ENCODE data around the gene BTBD9. TPM values are rescaled to one million over a fixed set of nuclear protein-coding genes. Genes with fewer than 3 reads are reported as not detected.

Gene BTBD9
- total RNA-seq, 1 experiment from 2014 or later, result 4.7 TPM

- Histone ChIP-seq H3K9me3 (ENCODE audit: low read length) (no peaks in the 10 kb centered on the region), H3K36me3 (ENCODE audit: insufficient read depth, low read length) (no peaks in the 10 kb centered on the region), H4K20me1 (ENCODE audit: insufficient read depth, low read depth, low read length) (0 out of 2 replicates have a peak, but pooled peaks cover 6% of the 10 kb centered on the region), H3K27me3 (ENCODE audit: low read length) (no peaks in the 10 kb centered on the region), H3K27ac (ENCODE audit: low read length) (no peak overlapping the region), H3K4me2 (ENCODE audit: low read depth, low read length, poor library complexity, severe bottlenecking) (no peak overlapping the region), H3K9ac (ENCODE audit: low read length) (no peak overlapping the region), H3K79me2 (ENCODE audit: low read length) (no peaks in the 10 kb centered on the region), H3K9me2 (replicated peaks; ENCODE audit: insufficient read depth, low read length) (no peaks in the 10 kb centered on the region), H2AFZ (ENCODE audit: low read length) (no peak overlapping the region), H3K4me1 (ENCODE audit: low read length) (no peaks in the 10 kb centered on the region), H3K4me3 (ENCODE audit: low read length) (no peak overlapping the region)
- no peak for DNase-seq
Measured at GRCh38 chr6:38572186-38572813, 67.4 kb downstream of the BTBD9 start.

- Histone ChIP-seq H2AFZ (ENCODE audit: low read length) (no peak overlapping the region), H4K20me1 (ENCODE audit: insufficient read depth, low read depth, low read length) (0 out of 2 replicates have a peak, but pooled peaks cover 6% of the 10 kb centered on the region), H3K4me3 (ENCODE audit: low read length) (no peak overlapping the region), H3K36me3 (ENCODE audit: insufficient read depth, low read length) (no peaks in the 10 kb centered on the region), H3K9me2 (replicated peaks; ENCODE audit: insufficient read depth, low read length) (no peaks in the 10 kb centered on the region), H3K27me3 (ENCODE audit: low read length) (no peaks in the 10 kb centered on the region), H3K79me2 (ENCODE audit: low read length) (no peaks in the 10 kb centered on the region), H3K27ac (ENCODE audit: low read length) (no peak overlapping the region), H3K9ac (ENCODE audit: low read length) (no peak overlapping the region), H3K4me2 (ENCODE audit: low read depth, low read length, poor library complexity, severe bottlenecking) (no peak overlapping the region), H3K9me3 (ENCODE audit: low read length) (no peaks in the 10 kb centered on the region), H3K4me1 (ENCODE audit: low read length) (no peaks in the 10 kb centered on the region)
- DNase-seq, result no peak
Measured at GRCh38 chr6:38571721-38572120, 68.0 kb downstream of the BTBD9 start.

GRCh38 chr6:38570750-38571149 lies 69.0 kb downstream of the BTBD9 start:
- Histone ChIP-seq H3K9ac (ENCODE audit: low read length) (no peak overlapping the region), H3K9me2 (replicated peaks; ENCODE audit: insufficient read depth, low read length) (no peaks in the 10 kb centered on the region), H3K79me2 (ENCODE audit: low read length) (no peaks in the 10 kb centered on the region), H3K4me2 (ENCODE audit: low read depth, low read length, poor library complexity, severe bottlenecking) (no peak overlapping the region), H3K4me1 (ENCODE audit: low read length) (no peaks in the 10 kb centered on the region), H4K20me1 (ENCODE audit: insufficient read depth, low read depth, low read length) (0 out of 2 replicates have a peak, but pooled peaks cover 6% of the 10 kb centered on the region), H3K36me3 (ENCODE audit: insufficient read depth, low read length) (no peaks in the 10 kb centered on the region), H3K27me3 (ENCODE audit: low read length) (no peaks in the 10 kb centered on the region), H3K4me3 (ENCODE audit: low read length) (no peak overlapping the region), H2AFZ (ENCODE audit: low read length) (no peak overlapping the region), H3K9me3 (ENCODE audit: low read length) (no peaks in the 10 kb centered on the region), H3K27ac (ENCODE audit: low read length) (no peak overlapping the region)
- DNase-seq, result peak; percentile 61

- H3K4me1 ChIP-seq (ENCODE audit: low read length), result no peaks in the 10 kb centered on the region
- no peaks in the 10 kb centered on the region for H3K9me3 ChIP-seq (ENCODE audit: low read length)
- no peak overlapping the region for H3K9ac ChIP-seq (ENCODE audit: low read length)
- H3K27ac ChIP-seq (ENCODE audit: low read length), result no peak overlapping the region
- no peaks in the 10 kb centered on the region for H3K79me2 ChIP-seq (ENCODE audit: low read length)
- H3K4me2 ChIP-seq (ENCODE audit: low read depth, low read length, poor library complexity, severe bottlenecking), result no peak overlapping the region
- DNase-seq, result no peak
- no peaks in the 10 kb centered on the region for H3K27me3 ChIP-seq (ENCODE audit: low read length)
- H3K36me3 ChIP-seq (ENCODE audit: insufficient read depth, low read length), result no peaks in the 10 kb centered on the region
- H4K20me1 ChIP-seq (ENCODE audit: insufficient read depth, low read depth, low read length), result 0 out of 2 replicates have a peak, but pooled peaks cover 13% of the 10 kb centered on the region
- H3K4me3 ChIP-seq (ENCODE audit: low read length), result no peak overlapping the region
- no peak overlapping the region for H2AFZ ChIP-seq (ENCODE audit: low read length)
- H3K9me2 ChIP-seq (replicated peaks; ENCODE audit: insufficient read depth, low read length), result no peaks in the 10 kb centered on the region
Measured at GRCh38 chr6:38567436-38567835, 72.3 kb downstream of the BTBD9 start.

DNA sequence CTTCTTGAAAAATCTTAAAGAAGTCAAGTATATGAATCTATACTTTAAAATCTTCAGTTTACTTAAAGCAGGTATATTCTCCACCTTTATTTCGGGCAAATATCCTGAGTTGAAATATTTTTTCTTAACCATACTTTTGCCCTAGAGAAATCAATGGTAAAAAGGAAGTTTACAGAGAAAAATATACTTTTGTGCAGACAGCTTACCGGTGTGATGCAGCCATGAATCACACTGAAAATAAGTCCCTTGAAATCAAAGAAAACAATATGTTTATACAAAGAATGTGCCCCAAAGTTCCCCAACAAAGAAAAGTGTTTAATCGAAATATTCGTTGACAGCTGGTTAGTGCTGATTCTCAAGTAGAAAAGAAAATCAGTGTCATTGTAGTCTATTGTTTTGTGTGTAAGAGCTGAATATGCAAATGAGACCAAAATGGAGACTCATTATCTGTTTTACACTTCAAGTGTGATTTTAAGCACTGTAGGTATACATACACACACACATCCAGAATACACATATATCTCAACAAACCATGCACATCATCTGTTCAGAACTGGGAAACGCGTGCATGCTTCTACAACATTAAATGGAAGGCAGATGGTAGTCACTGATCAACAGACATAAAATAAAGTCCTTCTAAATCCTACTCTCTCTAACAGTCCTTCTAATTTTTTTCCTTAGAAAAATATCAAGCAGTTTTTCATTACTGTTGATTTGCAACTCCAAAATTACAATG lies 73.3 kb downstream of the BTBD9 start:
- Histone ChIP-seq H3K4me2 (ENCODE audit: low read depth, low read length, poor library complexity, severe bottlenecking) (no peak overlapping the region), H2AFZ (ENCODE audit: low read length) (no peak overlapping the region), H3K27ac (ENCODE audit: low read length) (no peak overlapping the region), H3K9ac (ENCODE audit: low read length) (no peak overlapping the region), H3K4me3 (ENCODE audit: low read length) (no peak overlapping the region), H3K36me3 (ENCODE audit: insufficient read depth, low read length) (no peaks in the 10 kb centered on the region), H3K27me3 (ENCODE audit: low read length) (no peaks in the 10 kb centered on the region), H3K9me2 (replicated peaks; ENCODE audit: insufficient read depth, low read length) (no peaks in the 10 kb centered on the region), H3K4me1 (ENCODE audit: low read length) (no peaks in the 10 kb centered on the region), H3K9me3 (ENCODE audit: low read length) (no peaks in the 10 kb centered on the region), H3K79me2 (ENCODE audit: low read length) (no peaks in the 10 kb centered on the region), H4K20me1 (ENCODE audit: insufficient read depth, low read depth, low read length) (0 out of 2 replicates have a peak, but pooled peaks cover 16% of the 10 kb centered on the region)
- no peak for DNase-seq

DNA sequence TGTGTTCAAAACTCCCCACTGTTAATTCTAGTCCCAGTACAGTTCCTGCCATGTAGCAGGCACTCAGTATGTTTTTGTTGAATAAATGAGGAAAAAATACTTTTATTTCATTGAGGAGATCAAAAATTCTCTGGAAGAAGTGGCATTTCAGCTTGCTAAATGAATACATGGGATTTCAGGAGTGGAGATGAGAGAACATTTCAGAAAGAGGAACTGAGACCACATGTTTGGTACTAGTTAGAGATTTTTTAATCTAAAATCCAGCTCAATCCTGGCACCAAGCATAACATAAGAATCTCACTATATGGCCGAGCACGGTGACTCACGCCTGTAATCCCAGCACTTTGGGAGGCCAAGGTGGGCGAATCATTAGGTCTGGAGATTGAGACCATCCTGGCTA lies 75.4 kb downstream of the BTBD9 start:
- H3K9me2 ChIP-seq (replicated peaks; ENCODE audit: insufficient read depth, low read length), result no peaks in the 10 kb centered on the region
- H3K27ac ChIP-seq (ENCODE audit: low read length), result no peak overlapping the region
- H3K4me1 ChIP-seq (ENCODE audit: low read length), result no peaks in the 10 kb centered on the region
- no peaks in the 10 kb centered on the region for H3K36me3 ChIP-seq (ENCODE audit: insufficient read depth, low read length)
- DNase-seq, result no peak
- H3K4me2 ChIP-seq (ENCODE audit: low read depth, low read length, poor library complexity, severe bottlenecking), result no peak overlapping the region
- H3K79me2 ChIP-seq (ENCODE audit: low read length), result no peaks in the 10 kb centered on the region
- H3K27me3 ChIP-seq (ENCODE audit: low read length), result no peaks in the 10 kb centered on the region
- H3K4me3 ChIP-seq (ENCODE audit: low read length), result no peak overlapping the region
- no peak overlapping the region for H2AFZ ChIP-seq (ENCODE audit: low read length)
- no peaks in the 10 kb centered on the region for H3K9me3 ChIP-seq (ENCODE audit: low read length)
- H4K20me1 ChIP-seq (ENCODE audit: insufficient read depth, low read depth, low read length), result 0 out of 2 replicates have a peak, but pooled peaks cover 9% of the 10 kb centered on the region
- H3K9ac ChIP-seq (ENCODE audit: low read length), result no peak overlapping the region

GRCh38 chr6:38555606-38556005 lies 84.1 kb downstream of the BTBD9 start:
- no peak overlapping the region for H3K4me2 ChIP-seq (ENCODE audit: low read depth, low read length, poor library complexity, severe bottlenecking)
- DNase-seq, result no peak
- no peak overlapping the region for H3K27ac ChIP-seq (ENCODE audit: low read length)
- H3K9me3 ChIP-seq (ENCODE audit: low read length), result no peaks in the 10 kb centered on the region
- no peaks in the 10 kb centered on the region for H3K36me3 ChIP-seq (ENCODE audit: insufficient read depth, low read length)
- no peak overlapping the region for H3K4me3 ChIP-seq (ENCODE audit: low read length)
- no peaks in the 10 kb centered on the region for H3K27me3 ChIP-seq (ENCODE audit: low read length)
- no peaks in the 10 kb centered on the region for H3K9me2 ChIP-seq (replicated peaks; ENCODE audit: insufficient read depth, low read length)
- no peak overlapping the region for H2AFZ ChIP-seq (ENCODE audit: low read length)
- H3K4me1 ChIP-seq (ENCODE audit: low read length), result peaks cover 11% of the 10 kb centered on the region
- no peak overlapping the region for H3K9ac ChIP-seq (ENCODE audit: low read length)
- no peaks in the 10 kb centered on the region for H3K79me2 ChIP-seq (ENCODE audit: low read length)
- no peaks in the 10 kb centered on the region for H4K20me1 ChIP-seq (ENCODE audit: insufficient read depth, low read depth, low read length)

DNA sequence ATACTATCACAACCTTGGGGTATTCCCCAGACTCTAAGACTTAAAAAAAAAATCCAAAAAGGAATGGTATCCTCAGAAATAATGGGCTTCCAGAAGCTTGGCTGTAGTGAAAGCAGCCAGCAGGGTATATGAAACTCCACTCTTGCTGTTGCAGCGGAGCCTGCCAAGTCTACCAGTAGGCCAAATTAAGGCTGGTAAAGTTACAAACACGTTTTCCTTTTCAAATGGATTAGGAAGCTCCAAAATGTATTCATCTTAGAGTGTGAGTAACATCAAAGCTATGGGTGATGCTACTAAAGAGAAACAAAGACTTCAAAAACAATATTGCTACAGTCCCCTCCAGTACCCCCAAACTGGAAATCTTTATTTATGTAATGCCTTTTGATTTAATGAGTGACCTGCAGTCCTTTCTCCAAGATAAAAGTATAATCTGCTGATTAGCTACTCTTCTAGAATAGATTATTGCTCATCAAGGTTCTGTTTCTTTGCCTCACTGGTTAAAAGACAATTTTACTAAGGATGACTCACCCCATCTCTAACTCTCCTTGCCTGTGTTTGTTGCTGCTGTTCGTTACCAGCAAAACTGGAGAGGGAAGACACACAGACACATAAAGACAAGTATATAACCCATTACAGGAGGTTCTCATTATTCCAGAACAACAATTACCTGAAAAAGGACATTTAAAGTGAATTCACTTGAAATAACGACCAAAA lies 84.9 kb downstream of the BTBD9 start:
- no peak overlapping the region for H3K4me2 ChIP-seq (ENCODE audit: low read depth, low read length, poor library complexity, severe bottlenecking)
- H3K36me3 ChIP-seq (ENCODE audit: insufficient read depth, low read length), result no peaks in the 10 kb centered on the region
- H3K9me2 ChIP-seq (replicated peaks; ENCODE audit: insufficient read depth, low read length), result no peaks in the 10 kb centered on the region
- DNase-seq, result no peak
- no peak overlapping the region for H3K9ac ChIP-seq (ENCODE audit: low read length)
- H4K20me1 ChIP-seq (ENCODE audit: insufficient read depth, low read depth, low read length), result no peaks in the 10 kb centered on the region
- H3K4me3 ChIP-seq (ENCODE audit: low read length), result no peak overlapping the region
- H2AFZ ChIP-seq (ENCODE audit: low read length), result no peak overlapping the region
- H3K79me2 ChIP-seq (ENCODE audit: low read length), result no peaks in the 10 kb centered on the region
- H3K9me3 ChIP-seq (ENCODE audit: low read length), result no peaks in the 10 kb centered on the region
- no peaks in the 10 kb centered on the region for H3K27me3 ChIP-seq (ENCODE audit: low read length)
- H3K4me1 ChIP-seq (ENCODE audit: low read length), result peaks cover 11% of the 10 kb centered on the region
- no peak overlapping the region for H3K27ac ChIP-seq (ENCODE audit: low read length)

Data from Karpas-422 (cell line).